TTC549 (cell line): ENCODE data around the gene OGFR.

Source experiments
- FAIRE-seq: peaks from 2 replicates; lab custom pipeline; 2012; peaks lifted over from hg19 to GRCh38; lab: Jason Lieb, UNC

Gene OGFR

DNA sequence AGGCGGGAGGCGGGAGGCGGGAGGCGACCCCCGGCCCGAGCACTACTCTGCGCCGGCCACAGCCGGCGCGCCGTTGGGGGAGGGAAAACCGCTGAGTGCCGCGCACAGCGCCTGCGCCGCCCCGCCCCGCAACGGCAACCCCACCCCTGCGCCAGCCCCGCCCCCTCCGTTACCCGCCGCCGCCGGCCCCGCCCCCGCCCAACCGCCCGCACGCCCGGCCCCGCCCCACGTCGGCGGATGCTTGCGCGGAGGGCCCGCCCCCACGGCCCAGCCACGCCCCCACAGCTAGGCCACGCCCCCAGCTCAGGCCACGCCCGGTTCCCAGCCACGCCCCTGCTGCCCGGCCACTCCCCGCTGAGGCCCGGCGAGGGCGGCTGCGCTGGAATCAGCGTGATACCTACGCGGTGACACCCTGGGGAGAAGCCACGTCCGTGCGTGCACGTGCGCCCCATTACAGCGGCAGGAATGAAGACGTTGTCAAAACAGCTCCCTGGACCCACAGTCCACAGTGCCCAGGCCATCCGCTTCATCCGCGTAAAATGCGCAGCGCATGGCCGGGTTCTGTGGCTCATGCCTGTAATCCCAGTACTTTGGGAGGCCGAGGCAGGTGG lies 57.2 kb downstream of the OGFR start, which contains the start of gene TCFL5:
Gene TCFL5, minus strand, starts transcription at position 97 of the 611 bp plus-strand sequence. CDS start 152 bp downstream, outside the sequence.
- no peak for FAIRE-seq
